VCaP (cell line): ENCODE data around the gene TRIM40.

Experiments
- H3K27ac ChIP-seq: fragments of 450-650 bp; 2 replicates; pipeline ENCODE4 v1.5.1; 2017
- TF ChIP-seq, protein P1 (sequence below): fragments of 450-650 bp; conservative IDR thresholded peaks from 2 replicates; pipeline ENCODE4 v1.5.1; 2017; ENCODE audit warnings: mild to moderate bottlenecking, moderate library complexity

TRIM40 gene

DNA sequence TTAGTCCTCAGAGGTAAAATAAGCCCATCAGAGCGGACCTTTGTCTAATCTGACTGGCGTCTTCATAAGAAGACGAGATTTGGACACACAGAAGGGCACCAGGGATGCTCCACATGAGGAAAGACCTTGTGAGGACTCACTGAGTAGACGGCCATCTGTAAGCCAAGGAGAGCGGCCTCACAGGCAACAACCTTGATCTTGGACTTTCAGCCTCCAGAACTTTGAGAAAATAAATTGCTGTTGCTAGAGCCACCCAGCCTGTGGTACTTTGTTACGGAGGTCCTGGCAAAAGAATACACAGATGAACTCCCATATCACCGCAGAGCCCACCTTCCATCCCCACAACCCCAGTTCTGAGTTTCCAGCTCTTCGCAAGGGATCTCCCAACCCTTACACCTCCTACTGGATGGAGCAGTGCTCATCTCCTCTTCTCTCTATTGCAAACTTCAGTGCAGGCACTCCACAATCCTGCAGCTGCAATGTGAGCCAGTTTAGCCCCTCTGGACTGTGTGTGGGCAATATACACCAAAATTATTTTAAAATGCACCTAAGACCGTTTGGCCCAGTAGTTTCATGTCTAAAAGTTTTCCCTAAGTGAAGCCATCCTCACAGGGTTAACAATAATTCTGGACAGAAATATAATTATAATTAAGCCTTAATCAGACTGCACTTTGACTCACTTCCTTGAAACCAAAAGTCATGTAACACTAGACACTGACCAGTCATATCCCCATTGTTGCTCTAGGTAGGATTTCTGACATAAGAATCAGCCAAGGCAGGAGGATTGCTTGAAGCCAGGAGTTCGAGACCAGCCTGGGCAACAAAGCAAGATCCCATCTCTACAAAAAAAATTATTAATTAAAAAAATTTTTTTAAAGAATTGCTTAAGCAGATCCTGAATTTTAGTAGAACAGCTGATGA lies 14.2 kb upstream of the TRIM40 start:
- no peak overlapping the region for H3K27ac ChIP-seq
- TF ChIP-seq, protein P1, sequence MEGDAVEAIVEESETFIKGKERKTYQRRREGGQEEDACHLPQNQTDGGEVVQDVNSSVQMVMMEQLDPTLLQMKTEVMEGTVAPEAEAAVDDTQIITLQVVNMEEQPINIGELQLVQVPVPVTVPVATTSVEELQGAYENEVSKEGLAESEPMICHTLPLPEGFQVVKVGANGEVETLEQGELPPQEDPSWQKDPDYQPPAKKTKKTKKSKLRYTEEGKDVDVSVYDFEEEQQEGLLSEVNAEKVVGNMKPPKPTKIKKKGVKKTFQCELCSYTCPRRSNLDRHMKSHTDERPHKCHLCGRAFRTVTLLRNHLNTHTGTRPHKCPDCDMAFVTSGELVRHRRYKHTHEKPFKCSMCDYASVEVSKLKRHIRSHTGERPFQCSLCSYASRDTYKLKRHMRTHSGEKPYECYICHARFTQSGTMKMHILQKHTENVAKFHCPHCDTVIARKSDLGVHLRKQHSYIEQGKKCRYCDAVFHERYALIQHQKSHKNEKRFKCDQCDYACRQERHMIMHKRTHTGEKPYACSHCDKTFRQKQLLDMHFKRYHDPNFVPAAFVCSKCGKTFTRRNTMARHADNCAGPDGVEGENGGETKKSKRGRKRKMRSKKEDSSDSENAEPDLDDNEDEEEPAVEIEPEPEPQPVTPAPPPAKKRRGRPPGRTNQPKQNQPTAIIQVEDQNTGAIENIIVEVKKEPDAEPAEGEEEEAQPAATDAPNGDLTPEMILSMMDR, result no peak

DNA sequence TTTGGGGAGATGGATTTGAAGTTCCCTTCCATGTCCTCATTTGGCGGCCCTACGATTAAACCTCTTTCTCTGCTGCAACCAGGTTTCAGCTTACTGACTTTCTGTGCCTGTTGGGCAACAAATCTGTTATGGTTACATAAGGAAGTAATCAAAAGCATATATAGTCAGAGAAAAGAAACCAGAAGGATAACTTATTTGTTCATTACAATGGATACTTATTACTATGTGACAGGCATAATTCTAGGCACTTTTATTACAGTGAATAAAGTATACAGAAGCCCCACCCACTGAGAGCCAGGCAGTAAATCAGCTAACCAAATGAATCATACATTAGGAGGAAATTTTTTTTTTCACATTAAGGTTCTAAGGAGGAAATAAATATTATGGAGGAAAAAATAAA lies 13.4 kb upstream of the TRIM40 start:
- TF ChIP-seq, protein P1, result no peak
- no peak overlapping the region for H3K27ac ChIP-seq

DNA sequence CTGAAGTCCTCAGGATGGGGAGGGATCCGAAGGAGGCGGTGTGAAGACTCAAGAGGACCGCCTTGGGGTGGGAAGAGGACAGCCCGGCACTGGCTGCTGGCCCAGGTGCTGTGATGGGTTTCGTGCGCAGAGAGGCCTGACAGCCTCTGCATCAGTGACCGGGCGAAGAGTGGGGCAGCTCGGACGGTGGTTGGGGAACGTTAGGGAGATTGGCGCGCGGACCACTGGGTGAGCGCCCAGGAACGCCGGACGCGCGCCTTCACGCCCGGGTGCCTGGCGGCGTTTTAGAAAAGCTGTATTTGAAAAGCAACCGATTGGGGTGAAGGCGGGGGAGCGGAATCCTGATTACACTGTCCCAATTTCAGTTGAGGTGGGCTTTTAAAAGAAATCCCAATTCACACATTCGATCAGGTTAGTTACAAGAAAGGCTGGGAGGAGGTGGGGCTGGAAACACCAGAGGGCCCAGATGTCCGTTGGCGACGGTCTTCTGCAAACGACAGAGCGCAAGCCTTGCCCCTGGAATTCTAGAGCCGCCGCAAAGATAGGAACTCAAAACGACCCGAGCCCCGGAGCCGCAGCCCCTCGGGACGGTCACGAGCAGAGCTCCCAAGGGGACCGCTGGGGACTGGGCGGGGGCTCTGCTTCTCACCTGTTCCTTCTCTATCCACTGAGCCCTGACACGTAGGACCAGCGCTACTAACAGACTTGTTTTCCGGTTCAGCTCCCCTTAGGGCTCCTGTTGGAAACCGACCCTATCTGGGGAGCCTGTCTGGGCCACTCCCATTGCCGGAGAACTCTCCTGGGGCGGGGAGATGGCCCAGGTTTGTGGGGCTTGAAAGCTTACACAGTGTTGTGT lies 8.5 kb upstream of the TRIM40 start:
- H3K27ac ChIP-seq, result no peak overlapping the region
- TF ChIP-seq, protein P1, result no peak

DNA sequence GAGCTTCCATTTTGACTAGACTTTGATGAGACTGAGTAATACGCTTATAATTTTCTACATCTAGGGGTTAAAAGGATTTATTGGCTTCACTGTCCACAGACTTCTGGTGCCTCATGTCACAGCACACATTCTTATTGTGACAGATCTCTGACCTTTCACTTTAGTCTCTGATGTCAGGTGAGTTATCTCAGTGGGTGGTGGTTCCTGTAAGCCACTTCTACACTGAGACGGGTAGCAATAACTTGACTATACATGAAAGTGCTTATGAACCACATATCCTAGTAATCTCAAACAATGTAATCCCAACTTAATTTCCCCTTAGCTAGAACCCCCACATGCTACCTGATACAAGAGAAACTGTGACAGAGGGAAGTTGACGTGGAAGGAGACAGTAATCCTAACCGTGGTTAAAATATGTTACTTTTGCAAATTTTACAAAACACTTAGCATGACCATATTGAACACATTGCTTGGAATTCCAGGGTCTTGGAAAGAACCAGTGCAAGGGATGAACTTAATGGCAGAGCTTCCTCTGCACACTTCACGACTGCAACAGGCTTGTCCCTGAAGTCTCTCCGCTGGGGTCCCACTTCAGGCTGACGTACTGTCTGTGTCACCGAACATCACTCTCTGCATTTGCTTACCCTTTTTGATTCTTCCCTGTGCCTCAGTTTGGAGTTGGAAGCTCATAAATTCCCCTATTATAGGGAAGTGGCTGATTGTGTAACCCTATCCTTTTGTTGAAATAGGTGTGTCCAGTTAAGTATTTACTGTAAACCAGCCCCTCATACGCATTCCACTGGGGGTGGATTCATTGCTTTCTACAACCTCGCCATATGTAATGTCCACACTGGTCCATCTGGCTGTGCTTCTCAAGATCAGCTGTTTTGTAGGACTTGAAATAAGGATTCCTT lies 6.4 kb upstream of the TRIM40 start:
- no peak overlapping the region for H3K27ac ChIP-seq
- TF ChIP-seq, protein P1, result no peak

DNA sequence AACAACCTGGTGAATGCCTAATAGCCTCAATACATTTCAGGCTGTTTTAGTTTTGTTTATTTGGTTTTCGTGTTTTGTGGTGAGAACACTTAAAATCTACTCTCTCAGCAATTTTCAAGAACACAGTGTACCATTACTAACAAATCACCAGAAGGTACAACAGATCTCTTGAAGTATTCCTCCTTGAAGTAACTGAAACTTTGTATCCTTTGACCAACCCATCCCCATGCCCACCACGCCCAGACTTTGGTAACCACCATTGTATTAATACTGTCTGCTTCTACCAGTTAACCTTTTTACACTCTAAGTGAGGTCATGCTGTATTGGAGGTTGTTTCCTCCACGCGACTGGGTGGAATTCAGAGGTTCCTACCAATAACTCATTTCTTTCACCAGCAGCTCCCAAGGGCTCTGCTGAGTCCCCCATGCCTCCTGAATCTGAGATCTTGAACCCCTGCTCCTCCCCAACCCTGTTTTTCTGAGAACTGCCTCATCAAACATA lies 5.7 kb upstream of the TRIM40 start:
- TF ChIP-seq, protein P1, result no peak
- H3K27ac ChIP-seq, result no peak overlapping the region

DNA sequence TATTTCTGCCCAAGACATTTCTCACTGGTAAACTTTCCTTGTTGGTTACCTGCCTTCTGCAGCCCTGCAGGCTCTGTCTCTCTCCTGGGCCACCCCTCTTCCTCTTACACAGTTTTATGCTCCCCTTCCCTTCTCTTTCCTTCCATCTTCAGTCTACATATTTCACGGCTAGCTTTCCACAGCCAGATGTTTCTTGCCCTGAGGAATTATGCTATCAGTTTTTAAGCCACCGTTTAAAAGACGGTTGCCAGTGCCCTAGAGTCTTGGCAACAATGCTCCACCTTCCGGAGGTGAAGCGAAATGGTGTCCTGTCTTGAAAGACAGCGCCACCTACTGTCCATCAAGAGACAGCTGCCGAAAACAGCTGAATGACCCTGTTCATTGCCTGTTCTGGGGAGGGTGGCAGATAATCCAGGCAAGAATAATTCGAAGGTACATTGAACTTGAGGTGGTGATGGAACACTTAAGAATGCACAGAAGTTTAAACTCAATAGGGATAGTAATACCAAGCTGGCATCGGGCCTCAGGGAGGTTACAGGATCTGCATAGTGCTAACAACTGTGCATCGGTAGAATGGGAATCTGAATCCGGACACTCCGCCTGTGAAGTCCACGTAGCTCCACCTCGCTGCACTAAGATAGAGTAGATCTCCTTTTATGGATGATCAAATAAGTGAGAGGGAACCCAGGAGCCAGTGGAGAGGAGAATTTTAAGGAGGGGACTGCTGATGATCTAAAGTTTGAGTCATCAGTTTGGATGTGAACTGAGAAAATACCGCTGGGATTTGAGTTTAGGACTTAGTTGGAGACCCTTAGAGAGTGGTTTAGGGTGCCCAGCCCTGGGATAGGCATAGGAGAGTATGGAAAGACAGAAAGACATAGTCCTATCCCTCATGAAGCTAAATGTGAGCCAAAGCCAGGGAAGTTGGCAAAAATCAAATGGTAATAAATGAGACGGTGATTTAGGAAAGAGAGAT lies 4.8 kb upstream of the TRIM40 start:
- no peak overlapping the region for H3K27ac ChIP-seq
- TF ChIP-seq, protein P1, result peak; percentile 100
